Activated T-cell treated with anti-CD3 and anti-CD28 coated beads, Interleukin-2, amount 50 U/mL, for 72 hours (primary cell): Measurements from ENCODE around the gene MISP. TPM values are rescaled to one million over a fixed set of nuclear protein-coding genes. Genes with fewer than 3 reads are reported as not detected.
"Not testable (repeated sequence)": the region's sequence is repeated elsewhere in the genome, so short reads cannot be mapped to it uniquely, and the experiment has no call there.

Source experiments
- ATAC-seq, 2 donors: fragments of 150-1000 bp; cut with Tn5 transposase; replicated peaks in 1 of 2; 2 replicates each; pipeline ENCODE4 v1.10.0; 2021; ENCODE audit warnings: moderate library complexity in 2 of 2, mild to moderate bottlenecking in 1 of 2
- DNase-seq, 2 donors: peaks; one replicate each; pipeline ENCODE4 v3.0.0; 2021 to 2022; ENCODE audit warnings: mixed read lengths in 1 of 2
- H3K27ac Mint-ChIP-seq: one replicate; pipeline ENCODE4 v1.8.0; 2022; ENCODE audit warnings: mild to moderate bottlenecking, moderate library complexity, mixed read lengths
- H3K27me3 Mint-ChIP-seq: one replicate; pipeline ENCODE4 v1.8.0; 2022; ENCODE audit warnings: low read depth, mixed read lengths
- H3K36me3 Mint-ChIP-seq, 2 donors: one replicate each; pipeline ENCODE4 v1.8.0; 2022; ENCODE audit warnings: mixed read lengths in 2 of 2, mild to moderate bottlenecking in 1 of 2; ENCODE audit not compliant: insufficient read depth in 2 of 2
- H3K4me1 Mint-ChIP-seq: one replicate; pipeline ENCODE4 v1.8.0; 2022; ENCODE audit warnings: low read depth, mixed read lengths
- H3K4me3 Mint-ChIP-seq, 2 donors: one replicate each; pipeline ENCODE4 v1.8.0; 2022; ENCODE audit warnings: mild to moderate bottlenecking in 2 of 2, mixed read lengths in 2 of 2, moderate library complexity in 2 of 2
- H3K9me3 Mint-ChIP-seq, 2 donors: one replicate each; pipeline ENCODE4 v1.8.0; 2022; ENCODE audit warnings: mixed read lengths in 2 of 2
- total RNA-seq, 2 donors: library from RNA; stranded (reverse); gene quantifications; one replicate each; pipeline ENCODE4 v1.2.3, GENCODE V29; 2022

The MISP gene, protein sequence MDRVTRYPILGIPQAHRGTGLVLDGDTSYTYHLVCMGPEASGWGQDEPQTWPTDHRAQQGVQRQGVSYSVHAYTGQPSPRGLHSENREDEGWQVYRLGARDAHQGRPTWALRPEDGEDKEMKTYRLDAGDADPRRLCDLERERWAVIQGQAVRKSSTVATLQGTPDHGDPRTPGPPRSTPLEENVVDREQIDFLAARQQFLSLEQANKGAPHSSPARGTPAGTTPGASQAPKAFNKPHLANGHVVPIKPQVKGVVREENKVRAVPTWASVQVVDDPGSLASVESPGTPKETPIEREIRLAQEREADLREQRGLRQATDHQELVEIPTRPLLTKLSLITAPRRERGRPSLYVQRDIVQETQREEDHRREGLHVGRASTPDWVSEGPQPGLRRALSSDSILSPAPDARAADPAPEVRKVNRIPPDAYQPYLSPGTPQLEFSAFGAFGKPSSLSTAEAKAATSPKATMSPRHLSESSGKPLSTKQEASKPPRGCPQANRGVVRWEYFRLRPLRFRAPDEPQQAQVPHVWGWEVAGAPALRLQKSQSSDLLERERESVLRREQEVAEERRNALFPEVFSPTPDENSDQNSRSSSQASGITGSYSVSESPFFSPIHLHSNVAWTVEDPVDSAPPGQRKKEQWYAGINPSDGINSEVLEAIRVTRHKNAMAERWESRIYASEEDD
- not detected for total RNA-seq

DNA sequence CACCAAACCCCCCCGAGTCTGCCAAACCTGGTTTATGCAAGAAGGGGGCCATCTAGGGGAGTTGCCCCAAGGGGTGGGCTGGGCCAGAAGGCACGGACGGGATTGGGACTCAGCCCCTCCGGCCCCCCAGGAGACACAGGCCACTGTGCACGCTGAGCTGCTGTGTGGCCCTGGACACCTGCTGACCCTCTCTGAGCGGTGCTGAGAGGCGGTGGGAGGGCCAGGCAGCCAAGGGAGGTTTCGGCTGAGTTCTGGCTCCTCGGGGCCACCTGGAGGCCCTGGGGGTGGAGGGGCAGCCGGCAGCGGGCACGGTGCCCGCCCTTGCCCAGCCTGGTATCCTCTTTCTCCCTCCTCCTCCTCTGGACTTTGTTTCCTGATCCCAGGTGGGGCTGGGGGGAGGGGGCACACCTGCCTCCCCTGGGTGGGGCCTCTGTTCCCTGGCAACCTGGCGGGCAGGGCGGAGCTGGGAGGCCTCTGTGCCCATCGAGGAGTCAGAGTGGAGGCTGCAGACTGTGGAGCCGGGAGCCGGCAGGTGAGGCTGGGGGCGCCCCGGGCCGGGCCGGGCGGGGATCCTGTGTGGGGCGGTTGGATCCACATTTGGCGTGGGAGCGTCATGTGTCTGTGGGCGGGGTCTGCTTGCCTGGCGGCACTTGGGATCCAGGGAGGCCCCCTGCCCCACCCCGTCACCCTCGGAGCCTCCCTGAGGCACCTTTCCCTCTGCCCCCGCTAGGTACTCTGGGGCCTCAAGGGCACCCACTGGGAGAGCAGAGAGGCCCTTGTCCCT is at the start of gene MISP:
Gene MISP, plus strand, starts transcription at position 473 of the 784 bp plus-strand sequence. CDS start 5,835 bp downstream, outside the sequence.
- ATAC-seq, result no peak
- DNase-seq, result no peak
- Mint-ChIP-seq H3K9me3 (no peaks in the 10 kb centered on the region), H3K27ac (no peak within 1 kb of the TSS), H3K27me3 (no peaks in the 10 kb centered on the region), H3K36me3 (no peaks in the 10 kb centered on the region), H3K4me1 (no peaks in the 10 kb centered on the region), H3K4me3 (no peak within 1 kb of the TSS)

DNA sequence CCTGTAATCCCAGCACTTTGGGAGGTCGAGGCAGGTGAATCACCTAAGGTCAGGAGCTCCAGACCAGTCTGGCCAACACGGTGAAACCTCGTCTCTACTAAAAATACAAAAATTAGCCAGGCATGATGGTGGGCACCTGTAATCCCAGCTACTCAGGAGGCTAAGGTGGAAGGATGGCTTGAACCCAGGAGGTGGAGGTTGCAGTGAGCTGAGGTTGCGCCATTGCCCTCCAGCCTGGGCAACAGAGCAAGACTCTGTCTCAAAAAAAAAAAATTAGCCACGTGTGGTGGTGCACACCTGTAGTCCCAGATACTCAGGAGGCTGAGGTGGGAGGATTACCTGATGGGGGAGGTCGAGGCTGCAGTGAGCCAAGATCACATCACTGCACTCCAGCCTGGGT is 48.1 kb upstream of the MISP start:
- H3K9me3 Mint-ChIP-seq, H3K27ac Mint-ChIP-seq, H3K36me3 Mint-ChIP-seq: not testable (repeated sequence)

DNA sequence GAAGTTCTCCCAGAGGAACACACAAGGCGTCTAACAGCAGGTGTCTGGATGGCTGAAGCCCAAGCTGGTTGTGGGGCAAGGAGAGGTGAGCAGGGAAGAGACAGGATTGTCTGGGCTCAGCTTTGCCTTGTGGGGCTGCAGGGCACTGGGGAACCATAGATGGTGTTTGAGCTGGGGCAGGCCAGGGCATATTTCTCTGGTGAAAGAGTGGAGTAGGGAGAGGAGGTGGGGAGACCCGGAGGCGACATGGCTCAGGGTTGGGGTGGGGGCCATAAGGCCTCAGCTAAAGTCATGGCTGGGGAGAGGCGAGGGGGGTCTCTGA is 47.6 kb upstream of the MISP start:
- DNase-seq, result no peak
- ATAC-seq, result no peak
- peaks cover 7% of the 10 kb centered on the region for H3K4me1 Mint-ChIP-seq
- H3K4me3 Mint-ChIP-seq, result peak overlapping the region in 1 of 2 donors; percentile 54
- H3K27ac Mint-ChIP-seq, result no peak overlapping the region
- peaks cover 30% of the 10 kb centered on the region for H3K27me3 Mint-ChIP-seq
- peaks cover 0 to 2% of the 10 kb centered on the region in 2 donors for H3K36me3 Mint-ChIP-seq
- H3K9me3 Mint-ChIP-seq, result no peaks in the 10 kb centered on the region

More for the DNA sequence above, 48.1 kb upstream of the MISP start:
- Mint-ChIP-seq H3K27me3 (peaks cover 31% of the 10 kb centered on the region), H3K4me3 (peak overlapping the region in 1 of 2 donors; percentile 54)
- DNase-seq, ATAC-seq, H3K4me1 Mint-ChIP-seq: not testable (repeated sequence)

DNA sequence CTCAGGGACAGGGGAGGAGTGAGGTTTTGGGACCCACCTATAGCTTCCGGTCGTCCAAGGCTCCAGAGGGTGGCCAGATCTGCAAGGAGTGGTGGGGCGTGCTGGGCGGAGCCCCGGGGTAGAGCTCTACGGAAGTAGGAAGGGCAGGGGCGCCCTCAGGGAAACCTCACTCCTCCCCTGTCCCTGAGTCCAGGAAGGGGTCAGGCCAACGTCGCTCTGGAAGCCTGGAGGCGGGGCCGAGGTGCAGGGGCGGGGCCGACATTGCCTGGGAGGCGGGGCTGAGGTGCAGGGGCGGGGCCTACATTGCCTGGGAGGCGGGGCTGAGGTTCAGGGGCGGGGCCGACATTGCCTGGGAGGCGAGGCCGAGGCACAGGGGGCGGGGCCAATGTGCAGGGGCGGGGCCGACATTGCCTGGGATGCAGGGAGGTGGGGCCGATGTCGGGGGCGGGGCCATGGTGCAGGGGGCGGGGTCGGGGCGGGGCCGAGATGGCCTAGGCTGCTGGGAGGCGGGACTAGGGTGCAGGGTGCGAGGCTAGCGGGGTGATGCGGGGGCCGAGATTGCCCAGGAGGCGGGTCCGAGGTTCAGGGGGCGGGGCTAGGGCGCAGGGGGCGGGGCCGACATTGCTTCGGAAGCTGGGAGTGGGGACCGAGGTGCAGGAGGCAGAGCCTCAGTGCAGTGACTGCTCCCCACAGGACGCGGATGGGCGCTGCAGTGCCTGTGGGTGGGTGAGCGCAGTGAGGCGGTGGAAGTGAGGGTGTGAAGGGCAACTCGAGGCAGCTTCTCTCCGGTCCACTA is 47.1 kb upstream of the MISP start:
- Mint-ChIP-seq H3K4me3 (peak overlapping the region in 1 of 2 donors; percentile 54), H3K27ac (no peak overlapping the region), H3K4me1 (peaks cover 7% of the 10 kb centered on the region)

GRCh38 chr19:704447-704741 is 46.5 kb upstream of the MISP start:
- peaks cover 7% of the 10 kb centered on the region for H3K4me1 Mint-ChIP-seq
- H3K9me3 Mint-ChIP-seq, result no peaks in the 10 kb centered on the region
- H3K27me3 Mint-ChIP-seq, result peaks cover 24% of the 10 kb centered on the region
- DNase-seq (no peak), ATAC-seq (no peak)
- no peak overlapping the region for H3K27ac Mint-ChIP-seq
- no peak overlapping the region for H3K4me3 Mint-ChIP-seq
- H3K36me3 Mint-ChIP-seq, result peaks cover 0 to 2% of the 10 kb centered on the region in 2 donors

More for the DNA sequence above, 47.1 kb upstream of the MISP start:
- Mint-ChIP-seq H3K27me3 (peaks cover 29% of the 10 kb centered on the region), H3K36me3 (peaks cover 0 to 2% of the 10 kb centered on the region in 2 donors), H3K9me3 (no peaks in the 10 kb centered on the region)
- DNase-seq (peak; percentile 71 to 76), ATAC-seq (peak; percentile 74 to 78)

- peaks cover 11% of the 10 kb centered on the region for H3K27me3 Mint-ChIP-seq
- H3K9me3 Mint-ChIP-seq, result no peaks in the 10 kb centered on the region
- no peaks in the 10 kb centered on the region for H3K36me3 Mint-ChIP-seq
- ATAC-seq, result no peak
- peak within 1 kb of the TSS; percentile 8 to 51 for H3K4me3 Mint-ChIP-seq
- no peak within 1 kb of the TSS for H3K27ac Mint-ChIP-seq
- H3K4me1 Mint-ChIP-seq, result peaks cover 2% of the 10 kb centered on the region
- DNase-seq, result no peak
These were observed 42.5 kb upstream of the MISP start, which contains the start of gene PALM for GRCh38 chr19:708154-709143. Gene PALM, plus strand, starts transcription at chr19:708935. Its CDS starts 212 bp downstream, at chr19:709147.

GRCh38 chr19:709196-709964 is 41.5 kb upstream of the MISP start:
- Mint-ChIP-seq H3K4me1 (no peaks in the 10 kb centered on the region), H3K27me3 (peaks cover 10% of the 10 kb centered on the region), H3K9me3 (no peaks in the 10 kb centered on the region), H3K27ac (no peak overlapping the region), H3K36me3 (no peaks in the 10 kb centered on the region), H3K4me3 (peak overlapping the region in 1 of 2 donors; percentile 8)
- DNase-seq (no peak), ATAC-seq (no peak)

DNA sequence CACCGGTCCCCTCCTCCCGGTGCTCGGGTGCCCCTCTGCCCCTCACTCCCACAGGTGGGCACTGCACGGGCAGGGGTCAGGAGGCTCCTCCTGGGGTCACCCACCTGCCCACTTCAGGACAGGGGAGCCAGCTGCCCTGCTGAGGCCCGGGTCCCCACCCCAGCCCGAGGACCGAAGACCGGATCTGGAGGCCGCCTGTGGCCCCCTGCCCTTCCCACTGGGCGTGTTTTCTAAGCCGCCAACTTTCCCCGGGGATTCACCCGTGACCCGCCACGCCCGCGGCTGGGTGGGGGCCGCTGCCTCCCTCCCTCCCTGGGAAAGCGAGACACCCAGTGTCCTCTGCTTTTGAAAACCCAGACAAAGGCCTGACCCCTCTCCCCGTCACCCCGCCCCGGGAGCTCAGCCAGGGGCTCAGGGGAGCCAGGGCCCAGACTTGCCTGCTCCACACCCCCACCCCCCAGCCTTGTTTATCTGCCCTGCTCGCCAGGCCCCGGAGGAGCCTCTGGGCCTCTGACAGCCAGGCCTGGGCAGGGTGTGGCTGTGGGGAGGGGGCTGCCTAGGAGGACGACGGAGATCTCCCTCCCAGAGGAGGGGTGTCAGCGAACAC is 40.8 kb upstream of the MISP start:
- no peak for DNase-seq

GRCh38 chr19:710767-711166 is 40.1 kb upstream of the MISP start:
- H3K27ac Mint-ChIP-seq, result no peak overlapping the region
- H3K9me3 Mint-ChIP-seq, result peaks cover 4% of the 10 kb centered on the region in 2 donors
- peaks cover 10% of the 10 kb centered on the region for H3K27me3 Mint-ChIP-seq
- H3K36me3 Mint-ChIP-seq, result peaks cover 0 to 4% of the 10 kb centered on the region in 2 donors
- no peak for ATAC-seq
- no peak for DNase-seq
- peak overlapping the region in 1 of 2 donors; percentile 24 for H3K4me3 Mint-ChIP-seq
- no peaks in the 10 kb centered on the region for H3K4me1 Mint-ChIP-seq

More for the DNA sequence above, 40.8 kb upstream of the MISP start:
- ATAC-seq, result no peak
- Mint-ChIP-seq H3K4me3 (no peak overlapping the region), H3K27ac (no peak overlapping the region), H3K4me1 (no peaks in the 10 kb centered on the region), H3K9me3 (no peaks in the 10 kb centered on the region), H3K36me3 (no peaks in the 10 kb centered on the region), H3K27me3 (peaks cover 10% of the 10 kb centered on the region)

DNA sequence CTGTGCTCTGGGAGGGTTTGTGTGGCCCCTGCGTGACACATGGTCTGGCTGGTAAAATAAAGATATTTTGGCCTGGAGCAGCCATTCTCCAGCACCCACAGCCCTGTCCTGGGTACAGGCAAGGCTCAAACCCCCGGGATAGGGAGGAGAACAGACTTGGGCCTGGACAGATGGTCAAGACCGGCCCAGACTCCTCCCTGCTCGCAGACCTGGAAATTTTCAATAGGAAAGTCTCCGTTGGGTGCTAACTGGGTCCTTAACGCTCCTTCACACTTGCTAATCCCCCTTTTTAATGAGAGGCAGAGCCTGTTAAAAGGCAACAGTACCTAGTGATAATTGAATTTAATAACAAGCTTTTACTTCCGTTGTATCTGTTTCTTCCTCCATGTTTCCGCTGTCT is 39.7 kb upstream of the MISP start:
- DNase-seq (no peak), ATAC-seq (no peak)
- peaks cover 10% of the 10 kb centered on the region for H3K27me3 Mint-ChIP-seq
- H3K36me3 Mint-ChIP-seq, result peaks cover 0 to 4% of the 10 kb centered on the region in 2 donors
- H3K9me3 Mint-ChIP-seq, result peaks cover 4% of the 10 kb centered on the region in 2 donors
- no peak overlapping the region for H3K27ac Mint-ChIP-seq
- H3K4me3 Mint-ChIP-seq, result no peak overlapping the region
- H3K4me1 Mint-ChIP-seq, result no peaks in the 10 kb centered on the region

DNA sequence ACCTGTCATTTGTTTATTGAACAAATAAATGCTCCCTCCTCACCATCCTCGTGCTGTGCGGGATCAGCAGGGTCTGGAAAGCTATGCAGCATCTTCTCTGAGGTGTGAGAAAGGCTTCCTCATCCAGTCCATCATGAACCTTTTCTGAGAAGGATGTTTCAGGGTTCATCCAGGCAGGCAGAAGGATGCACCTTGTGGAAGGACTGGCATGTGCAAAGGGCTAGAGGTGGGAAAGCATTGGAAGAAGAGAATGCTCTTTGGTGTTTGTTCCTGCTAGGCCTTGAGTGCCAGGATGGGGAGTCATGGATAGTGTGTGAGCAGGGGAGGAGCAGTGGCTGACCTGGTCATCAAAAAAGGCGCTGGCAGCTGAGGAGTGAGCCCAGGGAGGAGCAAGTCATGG is 35.6 kb upstream of the MISP start:
- no peak for ATAC-seq
- peaks cover 4% of the 10 kb centered on the region in 2 donors for H3K9me3 Mint-ChIP-seq
- H3K27me3 Mint-ChIP-seq, result peaks cover 13% of the 10 kb centered on the region
- H3K27ac Mint-ChIP-seq, result no peak overlapping the region
- no peaks in the 10 kb centered on the region for H3K4me1 Mint-ChIP-seq
- peaks cover 0 to 4% of the 10 kb centered on the region in 2 donors for H3K36me3 Mint-ChIP-seq
- H3K4me3 Mint-ChIP-seq, result no peak overlapping the region
- DNase-seq, result no peak
